ENCODE measurements around the gene RASSF3. TPM values are rescaled to one million over a fixed set of nuclear protein-coding genes. Genes with fewer than 3 reads are reported as not detected.

RASSF3 gene
- total and polyA plus RNA-seq, 2 experiments from 2014 or later: 20.6 to 39.6 TPM

GRCh38 chr12:64656429-64656828 lies 46.1 kb downstream of the RASSF3 start:
- Histone ChIP-seq H3K9me2 (ENCODE audit: insufficient read depth) (no peaks in the 10 kb centered on the region), H2AFZ (no peak overlapping the region), H3K27me3 (ENCODE audit: insufficient read depth) (no peaks in the 10 kb centered on the region), H3K4me1 (ENCODE audit: insufficient read depth) (peaks cover 7% of the 10 kb centered on the region; the same call in 1 of the 2 replicates), H4K20me1 (replicated peaks; ENCODE audit: insufficient read depth) (peaks cover 16% of the 10 kb centered on the region), H3K36me3 (ENCODE audit: insufficient read depth) (no peaks in the 10 kb centered on the region), H3K79me2 (replicated peaks; ENCODE audit: insufficient read depth) (peaks cover 98% of the 10 kb centered on the region), H3K4me2 (no peak overlapping the region), H3K4me3 (no peak overlapping the region), H3K27ac (ENCODE audit: low read depth) (no peak overlapping the region), H3F3A (replicated peaks; ENCODE audit: low read depth) (0 out of 2 replicates have a peak, but pooled peaks cover 2% of the 10 kb centered on the region)
- Mint-ChIP-seq H3K4me1 (no peaks in the 10 kb centered on the region), H3K9me3 (no peaks in the 10 kb centered on the region), H3K27me3 (ENCODE audit: insufficient read depth, low read depth, poor library complexity) (peaks cover 4% of the 10 kb centered on the region), H3K27ac (no peak overlapping the region), H3K4me3 (no peak overlapping the region), H3K36me3 (ENCODE audit: low read depth) (no peaks in the 10 kb centered on the region)
- TF ChIP-seq EZH2phosphoT487 (IDR thresholded peaks at IDR 0.05; ENCODE audit: unreplicated experiment): no peak
- TF ChIP-seq, protein P1, sequence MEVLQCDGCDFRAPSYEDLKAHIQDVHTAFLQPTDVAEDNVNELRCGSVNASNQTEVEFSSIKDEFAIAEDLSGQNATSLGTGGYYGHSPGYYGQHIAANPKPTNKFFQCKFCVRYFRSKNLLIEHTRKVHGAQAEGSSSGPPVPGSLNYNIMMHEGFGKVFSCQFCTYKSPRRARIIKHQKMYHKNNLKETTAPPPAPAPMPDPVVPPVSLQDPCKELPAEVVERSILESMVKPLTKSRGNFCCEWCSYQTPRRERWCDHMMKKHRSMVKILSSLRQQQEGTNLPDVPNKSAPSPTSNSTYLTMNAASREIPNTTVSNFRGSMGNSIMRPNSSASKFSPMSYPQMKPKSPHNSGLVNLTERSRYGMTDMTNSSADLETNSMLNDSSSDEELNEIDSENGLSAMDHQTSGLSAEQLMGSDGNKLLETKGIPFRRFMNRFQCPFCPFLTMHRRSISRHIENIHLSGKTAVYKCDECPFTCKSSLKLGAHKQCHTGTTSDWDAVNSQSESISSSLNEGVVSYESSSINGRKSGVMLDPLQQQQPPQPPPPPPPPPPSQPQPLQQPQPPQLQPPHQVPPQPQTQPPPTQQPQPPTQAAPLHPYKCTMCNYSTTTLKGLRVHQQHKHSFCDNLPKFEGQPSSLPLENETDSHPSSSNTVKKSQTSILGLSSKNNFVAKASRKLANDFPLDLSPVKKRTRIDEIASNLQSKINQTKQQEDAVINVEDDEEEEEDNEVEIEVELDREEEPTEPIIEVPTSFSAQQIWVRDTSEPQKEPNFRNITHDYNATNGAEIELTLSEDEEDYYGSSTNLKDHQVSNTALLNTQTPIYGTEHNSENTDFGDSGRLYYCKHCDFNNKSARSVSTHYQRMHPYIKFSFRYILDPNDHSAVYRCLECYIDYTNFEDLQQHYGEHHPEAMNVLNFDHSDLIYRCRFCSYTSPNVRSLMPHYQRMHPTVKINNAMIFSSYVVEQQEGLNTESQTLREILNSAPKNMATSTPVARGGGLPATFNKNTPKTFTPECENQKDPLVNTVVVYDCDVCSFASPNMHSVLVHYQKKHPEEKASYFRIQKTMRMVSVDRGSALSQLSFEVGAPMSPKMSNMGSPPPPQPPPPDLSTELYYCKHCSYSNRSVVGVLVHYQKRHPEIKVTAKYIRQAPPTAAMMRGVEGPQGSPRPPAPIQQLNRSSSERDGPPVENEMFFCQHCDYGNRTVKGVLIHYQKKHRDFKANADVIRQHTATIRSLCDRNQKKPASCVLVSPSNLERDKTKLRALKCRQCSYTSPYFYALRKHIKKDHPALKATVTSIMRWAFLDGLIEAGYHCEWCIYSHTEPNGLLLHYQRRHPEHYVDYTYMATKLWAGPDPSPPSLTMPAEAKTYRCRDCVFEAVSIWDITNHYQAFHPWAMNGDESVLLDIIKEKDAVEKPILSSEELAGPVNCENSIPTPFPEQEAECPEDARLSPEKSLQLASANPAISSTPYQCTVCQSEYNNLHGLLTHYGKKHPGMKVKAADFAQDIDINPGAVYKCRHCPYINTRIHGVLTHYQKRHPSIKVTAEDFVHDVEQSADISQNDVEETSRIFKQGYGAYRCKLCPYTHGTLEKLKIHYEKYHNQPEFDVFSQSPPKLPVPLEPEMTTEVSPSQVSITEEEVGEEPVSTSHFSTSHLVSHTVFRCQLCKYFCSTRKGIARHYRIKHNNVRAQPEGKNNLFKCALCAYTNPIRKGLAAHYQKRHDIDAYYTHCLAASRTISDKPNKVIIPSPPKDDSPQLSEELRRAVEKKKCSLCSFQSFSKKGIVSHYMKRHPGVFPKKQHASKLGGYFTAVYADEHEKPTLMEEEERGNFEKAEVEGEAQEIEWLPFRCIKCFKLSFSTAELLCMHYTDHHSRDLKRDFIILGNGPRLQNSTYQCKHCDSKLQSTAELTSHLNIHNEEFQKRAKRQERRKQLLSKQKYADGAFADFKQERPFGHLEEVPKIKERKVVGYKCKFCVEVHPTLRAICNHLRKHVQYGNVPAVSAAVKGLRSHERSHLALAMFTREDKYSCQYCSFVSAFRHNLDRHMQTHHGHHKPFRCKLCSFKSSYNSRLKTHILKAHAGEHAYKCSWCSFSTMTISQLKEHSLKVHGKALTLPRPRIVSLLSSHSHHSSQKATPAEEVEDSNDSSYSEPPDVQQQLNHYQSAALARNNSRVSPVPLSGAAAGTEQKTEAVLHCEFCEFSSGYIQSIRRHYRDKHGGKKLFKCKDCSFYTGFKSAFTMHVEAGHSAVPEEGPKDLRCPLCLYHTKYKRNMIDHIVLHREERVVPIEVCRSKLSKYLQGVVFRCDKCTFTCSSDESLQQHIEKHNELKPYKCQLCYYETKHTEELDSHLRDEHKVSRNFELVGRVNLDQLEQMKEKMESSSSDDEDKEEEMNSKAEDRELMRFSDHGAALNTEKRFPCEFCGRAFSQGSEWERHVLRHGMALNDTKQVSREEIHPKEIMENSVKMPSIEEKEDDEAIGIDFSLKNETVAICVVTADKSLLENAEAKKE (CRISPR knock-in tag; IDR thresholded peaks at IDR 0.05): no peak
- no peak for TF ChIP-seq EZH2 (IDR thresholded peaks at IDR 0.05; ENCODE audit: low read depth, unreplicated experiment)
- no peak for TF ChIP-seq JUNB (IDR thresholded peaks at IDR 0.05; ENCODE audit: unreplicated experiment)
- no peak for TF ChIP-seq CTCF (conservative IDR thresholded peaks at IDR 0.05; ENCODE audit: low read depth in 2 of 2)
- TF ChIP-seq STAT1 (IDR thresholded peaks at IDR 0.05; ENCODE audit: unreplicated experiment): no peak
- no peak for TF ChIP-seq ZNF331 (CRISPR knock-in tag; IDR thresholded peaks at IDR 0.05; ENCODE audit: low read depth)
- TF ChIP-seq CREB1 (CRISPR knock-in tag; IDR thresholded peaks at IDR 0.05; ENCODE audit: low read depth): no peak
- TF ChIP-seq NANOG (IDR thresholded peaks at IDR 0.05; ENCODE audit: borderline replicate concordance): no peak
- TF ChIP-seq, protein P2, sequence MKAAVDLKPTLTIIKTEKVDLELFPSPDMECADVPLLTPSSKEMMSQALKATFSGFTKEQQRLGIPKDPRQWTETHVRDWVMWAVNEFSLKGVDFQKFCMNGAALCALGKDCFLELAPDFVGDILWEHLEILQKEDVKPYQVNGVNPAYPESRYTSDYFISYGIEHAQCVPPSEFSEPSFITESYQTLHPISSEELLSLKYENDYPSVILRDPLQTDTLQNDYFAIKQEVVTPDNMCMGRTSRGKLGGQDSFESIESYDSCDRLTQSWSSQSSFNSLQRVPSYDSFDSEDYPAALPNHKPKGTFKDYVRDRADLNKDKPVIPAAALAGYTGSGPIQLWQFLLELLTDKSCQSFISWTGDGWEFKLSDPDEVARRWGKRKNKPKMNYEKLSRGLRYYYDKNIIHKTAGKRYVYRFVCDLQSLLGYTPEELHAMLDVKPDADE (IDR thresholded peaks at IDR 0.05): no peak
- no peak for TF ChIP-seq POLR2AphosphoS5 (IDR thresholded peaks at IDR 0.05; ENCODE audit: low read depth)
- TF ChIP-seq REST (IDR thresholded peaks at IDR 0.05; ENCODE audit: unreplicated experiment): no peak
- no peak for TF ChIP-seq ZNF114 (CRISPR knock-in tag; IDR thresholded peaks at IDR 0.05)
- no peak for ATAC-seq
- DNase-seq (ENCODE audit: low spot score): no peak
